Measurements from ENCODE around the gene AXL.

AXL gene

DNA sequence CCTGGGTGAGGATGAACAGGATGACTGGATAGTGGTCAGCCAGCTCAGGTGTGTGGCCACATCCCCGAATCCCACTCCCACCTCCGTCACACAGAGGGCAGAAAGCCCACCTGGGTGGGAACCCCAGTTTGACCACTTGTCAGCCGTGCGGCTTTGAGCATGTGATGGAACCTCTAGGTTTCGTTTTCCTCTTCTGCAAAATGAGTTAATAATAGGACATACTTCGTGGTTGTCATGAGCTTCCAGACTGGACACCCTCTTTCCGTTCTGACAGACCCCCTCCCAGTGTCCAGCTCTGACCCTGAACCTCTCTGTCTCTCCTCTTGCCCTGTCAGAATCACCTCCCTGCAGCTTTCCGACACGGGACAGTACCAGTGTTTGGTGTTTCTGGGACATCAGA lies 1.8 kb downstream of the AXL start:
- DNase-seq (ENCODE audit: low spot score) = no peak
- in situ Hi-C loops (cut with MboI; ENCODE audit: low pct_unique_long_range_greater_than_20kb, low sequenced_read_pairs, unreplicated experiment) = no loop called here
- TF ChIP-seq, protein P1, sequence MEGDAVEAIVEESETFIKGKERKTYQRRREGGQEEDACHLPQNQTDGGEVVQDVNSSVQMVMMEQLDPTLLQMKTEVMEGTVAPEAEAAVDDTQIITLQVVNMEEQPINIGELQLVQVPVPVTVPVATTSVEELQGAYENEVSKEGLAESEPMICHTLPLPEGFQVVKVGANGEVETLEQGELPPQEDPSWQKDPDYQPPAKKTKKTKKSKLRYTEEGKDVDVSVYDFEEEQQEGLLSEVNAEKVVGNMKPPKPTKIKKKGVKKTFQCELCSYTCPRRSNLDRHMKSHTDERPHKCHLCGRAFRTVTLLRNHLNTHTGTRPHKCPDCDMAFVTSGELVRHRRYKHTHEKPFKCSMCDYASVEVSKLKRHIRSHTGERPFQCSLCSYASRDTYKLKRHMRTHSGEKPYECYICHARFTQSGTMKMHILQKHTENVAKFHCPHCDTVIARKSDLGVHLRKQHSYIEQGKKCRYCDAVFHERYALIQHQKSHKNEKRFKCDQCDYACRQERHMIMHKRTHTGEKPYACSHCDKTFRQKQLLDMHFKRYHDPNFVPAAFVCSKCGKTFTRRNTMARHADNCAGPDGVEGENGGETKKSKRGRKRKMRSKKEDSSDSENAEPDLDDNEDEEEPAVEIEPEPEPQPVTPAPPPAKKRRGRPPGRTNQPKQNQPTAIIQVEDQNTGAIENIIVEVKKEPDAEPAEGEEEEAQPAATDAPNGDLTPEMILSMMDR (IDR thresholded peaks at IDR 0.05; ENCODE audit: extremely low read depth, insufficient read depth, missing control alignments) = no peak

DNA sequence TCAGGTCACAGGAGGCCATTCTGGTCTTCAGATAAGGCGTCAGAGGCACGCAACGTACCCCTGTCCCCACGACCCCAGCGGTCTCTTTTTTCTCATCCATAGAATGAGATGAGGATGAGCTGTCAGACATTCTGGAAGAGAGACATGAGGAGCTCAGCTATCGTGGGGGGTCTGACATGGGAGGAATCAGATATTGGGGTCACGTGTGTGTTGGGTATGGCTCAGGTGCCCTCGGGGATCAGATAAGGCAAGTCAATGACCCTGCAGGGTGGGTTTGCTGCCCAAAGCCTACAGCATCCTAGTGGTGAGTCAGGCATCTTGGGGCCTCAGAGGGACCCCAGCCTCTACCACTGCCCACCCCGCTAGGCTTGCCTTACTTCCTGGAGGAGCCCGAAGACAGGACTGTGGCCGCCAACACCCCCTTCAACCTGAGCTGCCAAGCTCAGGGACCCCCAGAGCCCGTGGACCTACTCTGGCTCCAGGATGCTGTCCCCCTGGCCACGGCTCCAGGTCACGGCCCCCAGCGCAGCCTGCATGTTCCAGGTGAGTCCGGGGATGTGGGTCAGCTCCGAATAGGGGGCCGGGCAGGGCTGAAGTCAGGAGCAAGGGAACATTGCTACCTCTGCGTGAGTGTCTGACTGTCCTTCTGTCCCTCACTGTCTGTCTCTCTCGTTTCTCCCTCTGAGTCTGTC lies 2.6 kb downstream of the AXL start:
- TF ChIP-seq, protein P1 (IDR thresholded peaks at IDR 0.05; ENCODE audit: extremely low read depth, insufficient read depth, missing control alignments) = no peak
- DNase-seq (ENCODE audit: low spot score) = no peak
- in situ Hi-C loops (cut with MboI; ENCODE audit: low pct_unique_long_range_greater_than_20kb, low sequenced_read_pairs, unreplicated experiment) = no loop called here

DNA sequence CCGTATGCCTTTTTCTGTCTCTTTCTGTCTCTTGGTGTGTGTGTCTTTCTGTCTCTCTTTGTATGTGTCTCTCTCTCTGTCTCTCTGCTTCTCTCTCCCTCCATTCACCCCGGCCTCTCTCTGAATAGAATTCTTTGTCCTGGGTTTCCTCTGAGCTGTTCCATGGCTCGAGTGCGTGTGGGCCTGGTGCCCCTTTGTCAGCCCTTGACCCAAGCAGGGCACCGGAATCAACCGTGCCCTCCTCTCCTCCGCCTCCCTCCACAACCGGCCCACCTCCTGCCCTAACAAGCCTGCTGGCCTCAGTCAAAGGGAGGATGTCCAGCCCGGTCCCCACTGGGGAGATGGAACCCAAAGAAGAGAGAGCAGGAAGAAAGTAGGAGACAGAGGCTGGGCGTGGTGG lies 3.2 kb downstream of the AXL start:
- in situ Hi-C loops (cut with MboI; ENCODE audit: low pct_unique_long_range_greater_than_20kb, low sequenced_read_pairs, unreplicated experiment) = no loop called here
- no peak for DNase-seq (ENCODE audit: low spot score)
- TF ChIP-seq, protein P1 (IDR thresholded peaks at IDR 0.05; ENCODE audit: extremely low read depth, insufficient read depth, missing control alignments) = no peak

DNA sequence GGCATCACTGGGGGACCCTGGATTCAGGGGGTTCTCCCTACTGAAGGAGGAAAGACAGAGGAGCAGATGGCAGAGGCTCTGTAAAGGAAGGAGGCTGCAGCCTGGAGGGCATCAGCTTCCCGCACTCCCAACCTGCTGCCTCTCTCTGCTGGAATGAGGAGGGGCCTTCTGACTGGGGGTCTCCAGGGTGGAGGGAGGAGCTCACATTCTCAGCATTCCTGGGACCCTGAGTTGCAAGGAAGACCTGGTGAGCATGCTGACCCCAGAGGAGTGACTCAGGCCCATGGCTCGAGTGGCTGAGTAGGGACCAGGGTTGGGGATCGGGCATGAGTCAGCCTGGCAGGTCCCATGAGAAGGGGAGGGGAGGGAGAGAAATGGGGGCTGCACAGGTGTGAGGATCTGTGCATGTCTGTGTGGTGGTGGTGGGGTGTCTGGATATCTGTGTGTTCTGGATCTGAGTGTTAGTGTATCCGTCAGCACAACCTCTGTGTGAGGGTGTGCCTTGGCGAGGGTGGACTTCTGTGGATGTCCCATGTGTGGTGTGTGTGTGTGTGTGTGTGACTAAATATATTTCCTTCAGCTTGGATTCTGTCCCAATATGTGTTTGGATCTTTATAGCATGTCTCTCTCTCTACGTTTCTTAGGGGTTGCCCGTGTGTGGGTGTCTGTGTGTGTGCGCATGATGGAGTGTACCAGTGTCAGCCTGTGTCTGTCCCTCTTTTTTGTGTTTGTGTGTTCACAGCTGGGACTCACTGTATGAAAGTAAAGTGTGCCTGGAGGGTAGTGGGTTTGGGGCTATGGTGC lies 4.6 kb downstream of the AXL start:
- no peak for DNase-seq (ENCODE audit: low spot score)
- TF ChIP-seq, protein P1 (IDR thresholded peaks at IDR 0.05; ENCODE audit: extremely low read depth, insufficient read depth, missing control alignments) = no peak
- in situ Hi-C loops (cut with MboI; ENCODE audit: low pct_unique_long_range_greater_than_20kb, low sequenced_read_pairs, unreplicated experiment) = no loop called here

DNA sequence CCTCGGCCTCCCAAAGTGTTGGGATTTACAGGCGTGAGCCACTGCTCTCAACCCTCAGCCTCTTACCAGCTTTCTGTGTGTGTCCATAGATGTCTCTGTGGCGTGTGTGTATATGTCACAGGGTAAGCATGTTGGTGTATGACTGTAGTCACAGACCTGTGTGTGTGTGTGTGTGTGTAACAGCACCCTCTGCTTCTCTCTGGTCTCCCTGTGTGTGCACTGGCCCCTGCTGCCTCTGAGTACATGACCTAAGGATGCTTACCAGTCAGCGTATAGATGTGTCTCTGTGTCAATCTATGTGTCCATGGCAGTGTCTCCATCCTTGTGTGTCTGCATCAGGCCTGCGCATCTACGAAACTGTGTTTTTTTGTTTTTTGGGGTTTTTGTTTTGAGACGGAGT lies 5.6 kb downstream of the AXL start:
- TF ChIP-seq, protein P1 (IDR thresholded peaks at IDR 0.05; ENCODE audit: extremely low read depth, insufficient read depth, missing control alignments) = no peak
- in situ Hi-C loops (cut with MboI; ENCODE audit: low pct_unique_long_range_greater_than_20kb, low sequenced_read_pairs, unreplicated experiment) = no loop called here
- DNase-seq (ENCODE audit: low spot score) = no peak

DNA sequence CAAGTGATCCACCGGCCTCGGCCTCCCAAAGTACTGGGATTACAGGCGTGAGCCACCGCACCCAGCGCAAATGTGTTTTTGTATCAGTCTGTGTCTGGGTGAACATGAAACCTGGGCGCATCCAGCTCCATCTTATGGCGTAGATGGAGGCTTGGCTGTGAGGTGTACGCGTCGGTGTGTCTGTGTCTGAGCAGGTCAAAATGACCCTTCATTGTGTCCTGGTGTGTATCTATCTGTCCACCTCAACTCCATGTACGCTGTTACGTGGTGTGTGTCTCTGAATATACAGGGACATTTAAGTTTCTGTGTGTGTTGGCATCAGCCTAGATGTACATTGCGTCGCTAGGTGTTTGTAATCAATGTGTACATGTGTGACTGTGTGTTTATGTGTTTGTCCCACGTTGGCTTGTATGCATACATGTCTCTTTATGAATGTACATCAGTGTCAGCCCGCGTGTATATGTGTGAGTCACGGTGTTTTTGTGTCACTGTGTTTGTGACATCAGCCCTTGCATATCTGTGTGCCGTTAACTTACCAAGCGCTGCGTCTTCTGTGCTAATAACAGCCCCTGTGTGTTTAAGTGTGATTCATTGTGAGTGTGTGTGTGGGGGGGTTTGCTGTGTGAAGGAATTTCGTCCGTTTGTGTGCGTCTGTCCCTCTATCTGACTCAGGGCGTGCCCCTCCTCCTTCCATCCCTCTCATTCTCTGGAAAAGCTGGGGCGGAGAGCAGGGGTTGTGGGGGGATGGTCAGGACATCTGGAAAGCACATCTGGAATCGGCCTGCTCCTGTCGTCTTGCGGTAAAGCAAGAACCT lies 6.4 kb downstream of the AXL start:
- TF ChIP-seq, protein P1 (IDR thresholded peaks at IDR 0.05; ENCODE audit: extremely low read depth, insufficient read depth, missing control alignments) = no peak
- in situ Hi-C loops (cut with MboI; ENCODE audit: low pct_unique_long_range_greater_than_20kb, low sequenced_read_pairs, unreplicated experiment) = no loop called here
- DNase-seq (ENCODE audit: low spot score) = no peak
